Stimulated activated CD4-positive, alpha-beta T cell treated with anti-CD3 and anti-CD28 coated beads, Interleukin-2, amount 100 ng/mL, for 24 hours (primary cell): ENCODE measurements around the gene ALX1.

Source experiments
- DNase-seq, 2 donors: peaks; one replicate each; pipeline ENCODE4 v3.0.0-alpha.2; 2020

ALX1 gene

DNA sequence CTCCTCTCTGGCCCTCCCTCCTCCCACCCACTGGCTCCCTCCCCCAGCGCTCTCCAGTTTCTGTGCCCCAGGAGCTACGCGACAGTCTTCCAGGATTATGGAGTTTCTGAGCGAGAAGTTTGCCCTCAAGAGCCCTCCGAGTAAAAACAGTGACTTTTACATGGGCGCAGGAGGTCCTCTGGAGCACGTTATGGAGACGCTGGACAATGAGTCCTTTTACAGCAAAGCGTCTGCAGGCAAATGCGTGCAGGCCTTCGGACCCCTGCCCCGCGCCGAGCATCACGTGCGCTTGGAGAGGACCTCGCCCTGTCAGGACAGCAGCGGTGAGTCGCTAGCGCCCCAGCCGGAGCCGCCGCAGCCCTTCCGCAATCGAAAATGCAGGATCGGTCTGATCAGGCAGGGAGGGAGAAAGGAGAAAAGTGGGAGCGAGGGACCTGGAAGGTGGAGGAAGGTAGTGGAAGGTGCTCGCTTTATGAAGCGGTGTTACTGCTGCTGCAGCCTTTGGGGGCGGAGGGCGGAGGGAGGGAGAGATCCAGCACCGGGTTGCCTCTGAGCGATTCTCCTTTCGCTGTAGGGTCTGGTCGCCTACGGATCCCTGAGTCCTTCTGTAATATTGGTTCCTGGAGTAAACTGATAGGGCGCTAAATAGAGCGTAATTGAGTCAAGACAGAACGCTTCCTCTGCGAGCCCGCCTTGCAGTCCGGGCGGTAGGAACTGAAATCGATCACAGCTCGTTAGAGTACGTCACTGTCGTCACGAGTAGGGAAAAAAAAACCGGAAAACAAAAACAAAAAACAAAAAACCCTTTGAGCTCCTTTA is at the start of gene ALX1:
Gene ALX1 (plus strand): TSS at position 56 of the 819 bp plus-strand sequence. CDS start 42 bp downstream, at position 98.
- no peak for DNase-seq

DNA sequence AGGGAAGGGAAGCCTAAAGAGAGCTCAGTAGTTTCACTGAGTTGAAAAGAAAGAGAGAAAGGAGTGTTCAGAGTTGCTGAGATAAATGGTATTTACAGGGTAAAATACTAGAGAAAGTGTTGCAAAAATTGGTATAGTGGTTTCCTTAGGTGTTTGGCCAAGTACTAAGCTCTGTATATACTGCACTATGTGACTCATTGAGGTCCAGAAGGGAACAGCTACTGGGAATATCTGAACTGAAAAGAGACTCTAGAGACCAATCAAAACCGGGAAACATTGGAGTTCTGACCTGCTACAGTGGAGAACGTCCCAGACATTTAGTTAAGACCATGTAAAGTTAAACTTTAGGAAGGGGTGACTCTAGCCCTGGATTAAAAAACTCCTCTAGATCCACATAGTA is 42.7 kb upstream of the ALX1 start:
- no peak for DNase-seq

DNA sequence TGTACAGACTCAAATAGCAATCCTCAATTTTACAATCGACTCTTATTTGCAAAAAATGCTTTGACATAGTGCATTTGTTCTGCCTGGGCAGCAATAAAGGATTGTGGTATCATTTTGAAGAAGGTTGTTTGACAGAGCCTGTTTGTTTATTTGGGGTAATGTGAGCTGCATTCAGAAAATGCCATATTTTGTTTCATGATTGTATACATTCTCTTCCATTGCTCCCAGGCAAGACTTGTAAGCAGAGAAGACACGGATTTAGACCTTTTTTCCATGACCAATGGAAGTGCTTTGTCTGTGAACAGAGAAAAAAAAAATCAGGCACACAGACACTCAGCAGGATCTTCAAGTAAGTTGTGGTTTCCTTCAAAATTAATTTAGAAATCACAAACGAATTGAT is 35.5 kb upstream of the ALX1 start:
- no peak for DNase-seq

- no peak for DNase-seq
Measured at GRCh38 chr12:85253853-85254252, 26.2 kb upstream of the ALX1 start.

DNA sequence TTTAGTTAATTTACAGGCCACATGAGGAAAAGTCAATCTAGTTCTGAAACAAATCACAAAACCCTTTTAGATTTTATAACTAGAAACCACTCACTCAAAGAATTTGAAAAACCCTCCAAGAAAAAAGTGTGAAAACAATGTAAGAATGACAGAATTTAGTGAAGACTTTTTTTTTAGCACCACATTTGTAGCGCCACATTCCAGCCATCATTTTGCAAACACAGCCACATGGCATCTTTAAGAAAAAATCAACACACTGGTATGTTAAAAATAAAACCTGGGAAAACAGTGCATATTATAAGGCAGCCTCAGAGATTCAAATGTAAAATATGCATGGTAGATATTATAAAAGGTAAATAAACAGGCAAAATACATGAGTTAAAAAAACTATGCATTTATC is 22.3 kb upstream of the ALX1 start:
- no peak for DNase-seq

GRCh38 chr12:85260447-85260846 is 19.6 kb upstream of the ALX1 start:
- no peak for DNase-seq

- no peak for DNase-seq
Measured at GRCh38 chr12:85260896-85261295, 19.1 kb upstream of the ALX1 start.

DNA sequence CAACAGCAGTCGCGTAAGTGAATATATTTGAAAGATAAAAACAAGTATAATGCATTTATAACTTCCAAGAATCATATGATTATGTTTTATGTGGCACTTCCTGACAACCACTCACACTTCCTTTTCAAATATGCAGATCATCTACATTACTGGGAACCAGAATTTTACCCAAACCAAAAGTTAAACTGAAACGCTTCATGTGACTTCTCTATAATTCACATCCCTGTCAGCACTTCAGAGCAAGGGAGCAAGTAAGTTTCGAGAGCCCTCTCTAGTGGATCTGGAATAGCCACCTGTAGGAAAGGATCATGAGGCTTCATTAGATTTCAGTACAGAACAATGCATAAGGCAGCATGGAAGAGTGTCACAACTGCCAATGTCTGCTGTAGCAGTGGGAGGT is 13.7 kb upstream of the ALX1 start:
- no peak for DNase-seq

DNA sequence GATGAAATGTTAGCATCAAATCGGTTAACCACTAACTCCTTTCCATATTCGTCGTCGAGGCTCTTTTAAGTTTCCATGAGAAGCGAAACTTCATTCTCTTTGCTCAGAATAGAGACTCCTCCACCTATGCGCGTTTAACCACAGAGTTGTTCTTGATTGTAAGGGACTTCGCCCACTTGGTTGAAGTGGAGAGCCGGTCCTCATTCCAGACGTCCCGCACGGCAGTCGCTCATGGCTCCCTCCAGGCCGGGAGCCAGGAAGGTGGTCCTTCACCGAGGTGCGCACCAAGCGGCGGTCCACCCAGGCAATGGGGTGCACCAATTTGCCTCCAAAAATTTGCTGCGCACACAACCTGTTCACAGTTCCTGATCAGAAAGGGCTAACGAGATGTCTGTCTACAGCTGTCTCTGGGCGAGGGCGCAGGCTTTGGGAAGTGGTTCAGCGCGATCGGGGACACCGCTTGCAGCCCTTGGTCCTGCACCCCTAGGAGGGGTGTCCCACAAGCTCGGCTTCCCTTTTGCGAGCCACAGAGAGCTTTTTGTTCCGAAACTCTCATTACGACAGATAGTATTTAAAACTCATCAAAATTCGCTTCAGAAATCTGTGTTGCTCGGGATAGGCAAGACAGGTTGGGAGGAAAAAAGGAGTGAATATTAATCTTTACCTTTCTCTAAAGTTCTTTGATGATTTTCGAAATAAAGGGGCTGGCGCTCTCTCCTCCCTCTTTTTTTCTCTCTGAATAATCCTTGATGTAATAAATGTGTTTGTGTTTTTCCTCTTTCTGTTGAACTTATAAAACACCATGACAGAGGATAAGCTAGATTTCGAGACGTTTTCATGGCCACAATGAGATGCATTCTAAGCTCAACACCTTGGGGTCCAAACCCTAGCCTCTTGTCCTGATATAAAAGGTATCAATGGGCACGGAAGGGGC is 6.4 kb upstream of the ALX1 start:
- DNase-seq: no peak

DNA sequence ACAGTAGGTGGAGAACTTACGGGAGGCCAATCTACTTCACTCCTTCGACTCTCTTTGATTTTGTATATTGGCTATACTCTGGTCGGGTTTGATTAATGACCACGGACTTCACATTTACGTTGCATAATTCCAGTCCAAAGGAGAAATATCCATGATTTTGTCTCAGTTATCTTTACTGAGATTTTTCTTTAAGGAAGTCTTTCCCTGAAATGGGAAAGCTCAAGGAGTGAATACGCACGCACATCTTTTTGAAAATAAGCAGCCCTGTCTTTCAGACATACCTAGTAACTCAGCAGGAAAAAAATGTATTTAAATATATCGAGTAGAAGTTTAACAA is 5.7 kb upstream of the ALX1 start:
- no peak for DNase-seq

DNA sequence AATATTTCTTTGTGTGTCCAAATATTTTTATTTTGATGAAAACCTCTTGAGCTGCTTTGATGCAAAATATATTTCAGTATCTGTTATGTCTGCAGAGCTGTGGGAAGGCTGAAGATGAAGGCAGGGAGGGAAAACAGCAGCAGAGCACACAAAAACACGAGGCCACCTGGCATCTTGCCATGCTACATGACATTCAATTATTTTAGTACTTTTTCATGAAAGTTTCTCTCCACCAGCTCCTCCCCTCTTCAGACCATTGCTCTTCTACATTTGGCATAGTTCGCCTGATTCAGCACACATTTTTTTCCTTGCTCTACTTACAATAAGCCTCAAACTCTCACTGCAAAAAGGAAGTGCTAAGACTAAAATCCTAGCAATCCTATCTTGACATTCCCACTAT is 4.6 kb upstream of the ALX1 start:
- DNase-seq: no peak

- DNase-seq: no peak
Measured at GRCh38 chr12:85277191-85277590, 2.8 kb upstream of the ALX1 start.

- DNase-seq: no peak
Measured at GRCh38 chr12:85277900-85278597, 2.0 kb upstream of the ALX1 start.

GRCh38 chr12:85278598-85279448 is 1.2 kb upstream of the ALX1 start:
- no peak for DNase-seq

DNA sequence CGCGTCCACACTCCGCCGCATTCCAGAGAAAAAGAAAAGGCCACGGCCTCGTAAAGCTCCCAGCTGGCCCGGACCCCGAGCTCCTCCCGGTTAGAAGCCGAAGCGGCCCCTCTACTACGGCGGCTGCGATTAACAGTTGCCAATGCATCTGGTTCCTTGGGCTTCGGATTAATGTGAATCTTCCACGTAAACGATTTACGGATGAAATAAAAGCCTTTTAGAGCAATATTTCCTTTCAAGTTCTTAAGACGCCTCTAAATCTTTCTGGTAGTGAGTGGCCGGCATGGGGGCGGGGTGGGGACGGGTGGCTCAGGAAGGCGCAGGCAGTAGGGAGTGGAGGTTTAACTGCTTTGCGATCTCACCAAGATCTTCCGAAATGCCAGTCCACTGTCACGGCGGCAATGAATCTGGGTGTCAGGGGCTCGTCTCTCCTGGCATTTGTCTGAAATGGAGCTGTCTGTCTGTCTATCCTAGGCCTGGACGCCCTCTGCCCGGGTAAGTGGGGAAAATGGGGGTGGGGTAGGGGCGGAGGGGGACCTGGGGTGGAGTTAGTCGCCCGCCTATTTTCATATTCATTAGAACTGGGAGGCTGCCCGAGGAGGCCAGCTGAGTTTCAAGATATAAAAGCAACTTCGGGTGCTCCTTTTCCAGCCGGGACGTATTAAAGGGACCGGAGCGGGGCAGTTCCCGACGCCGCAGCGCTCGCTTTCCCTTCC is 413 bp upstream of the ALX1 start:
- no peak for DNase-seq

DNA sequence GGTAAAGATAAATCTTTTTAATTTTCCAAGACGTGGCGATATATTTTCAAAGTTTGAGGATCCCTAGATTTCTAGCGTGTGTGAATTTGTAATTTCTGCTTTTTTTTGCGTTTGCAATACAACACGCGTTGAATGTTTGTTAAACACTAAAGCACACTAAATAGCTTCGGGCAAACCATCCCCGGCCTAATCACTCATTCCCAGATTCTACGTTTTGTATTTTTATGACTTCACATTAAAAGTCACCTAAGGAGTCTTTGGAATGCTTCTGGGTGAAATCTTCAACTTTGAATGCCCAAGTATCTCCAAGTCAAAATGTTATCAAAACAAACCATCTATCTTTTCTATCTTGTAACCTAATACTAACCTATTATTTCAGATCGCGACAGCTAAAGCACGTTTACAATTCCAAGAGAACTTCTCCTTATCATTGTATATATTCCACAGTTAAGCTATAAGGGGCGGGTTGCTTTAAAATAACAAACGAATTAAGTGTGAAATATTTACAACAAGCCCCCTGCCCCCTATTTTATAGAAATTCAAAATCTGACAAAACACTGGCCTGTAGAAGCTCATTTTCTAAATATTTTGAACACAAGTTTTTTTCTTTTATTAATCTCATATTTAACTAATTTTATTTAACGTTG is 1.1 kb downstream of the ALX1 start:
- DNase-seq: no peak

DNA sequence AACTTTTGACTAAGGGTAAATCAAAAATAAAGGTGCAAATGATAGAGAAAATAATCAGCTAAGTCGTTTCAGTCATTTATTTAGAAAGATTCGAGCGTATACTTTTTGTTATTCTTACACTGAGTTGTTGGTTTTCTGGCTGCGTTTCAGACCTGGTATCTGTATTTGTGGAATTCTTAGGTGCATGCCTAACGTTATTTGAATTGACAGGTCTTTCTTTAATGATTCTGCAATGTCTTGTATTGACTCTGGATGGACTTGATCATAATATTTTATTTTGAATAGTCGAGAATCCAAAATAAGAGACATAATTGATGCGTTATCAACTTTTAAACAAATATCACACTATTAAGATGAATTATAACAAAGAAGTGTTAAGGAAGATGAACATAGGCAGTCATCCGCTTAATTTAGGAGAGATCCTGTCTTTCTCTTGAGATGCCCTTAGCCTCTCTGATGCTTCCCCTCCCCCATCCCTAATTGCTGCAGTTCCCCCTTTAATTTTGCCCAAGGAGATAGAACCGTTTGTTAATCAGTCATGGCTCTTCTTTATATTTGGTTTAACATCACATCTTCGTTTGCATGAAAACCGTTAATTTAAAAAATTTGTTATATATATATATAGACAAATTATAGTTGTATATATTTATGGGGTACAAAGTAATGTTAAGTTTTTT is 1.8 kb downstream of the ALX1 start:
- DNase-seq: no peak

- no peak for DNase-seq
Measured at GRCh38 chr12:85283560-85283959, 3.5 kb downstream of the ALX1 start.

DNA sequence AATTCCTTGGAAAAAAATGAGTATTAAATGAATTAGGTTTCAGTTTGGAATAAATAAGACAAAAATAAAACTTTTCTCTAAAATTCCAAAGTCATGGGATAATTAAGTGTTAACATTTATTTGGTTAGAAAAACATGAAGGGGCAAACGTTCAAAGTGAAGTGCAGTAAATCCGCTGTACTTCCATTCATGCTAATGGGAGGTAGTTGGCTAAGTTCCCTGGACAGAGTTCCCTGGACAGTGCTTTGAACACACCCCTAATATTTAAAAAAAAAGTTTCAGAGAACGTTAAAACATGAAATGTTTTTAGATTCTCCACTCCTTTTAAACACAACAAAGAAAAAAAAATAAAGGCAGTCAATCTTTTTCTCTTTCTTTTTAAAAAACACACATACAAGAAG is 16.3 kb downstream of the ALX1 start:
- DNase-seq: no peak

DNA sequence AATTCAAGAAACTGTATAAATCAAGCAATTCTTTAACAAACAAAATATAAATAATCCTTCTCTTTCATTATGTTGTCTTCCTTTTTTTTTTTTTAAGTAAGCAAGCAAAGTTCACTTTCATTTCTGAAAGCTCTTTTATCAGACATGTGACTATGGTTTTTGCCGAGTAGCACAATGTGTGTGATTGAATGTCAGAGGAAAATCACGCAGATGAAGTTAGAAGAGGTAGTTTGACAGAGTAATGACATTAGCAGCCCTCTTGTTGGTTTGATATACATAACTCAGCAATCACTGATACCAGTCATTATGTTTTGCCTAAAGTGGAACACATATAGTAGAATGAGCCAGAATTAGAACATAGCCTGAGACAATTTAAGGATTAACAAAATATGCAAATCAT is 19.0 kb downstream of the ALX1 start:
- no peak for DNase-seq

- DNase-seq: no peak
Measured at GRCh38 chr12:85301051-85301450, 21.0 kb downstream of the ALX1 start.
